ENCODE data around the gene RSRP1.

Gene RSRP1

GRCh38 chr1:25194572-25195020 is 52.7 kb downstream of the RSRP1 start:
- in situ Hi-C loops (cut with MboI; ENCODE audit: low sequenced_read_pairs): no loop called here

DNA sequence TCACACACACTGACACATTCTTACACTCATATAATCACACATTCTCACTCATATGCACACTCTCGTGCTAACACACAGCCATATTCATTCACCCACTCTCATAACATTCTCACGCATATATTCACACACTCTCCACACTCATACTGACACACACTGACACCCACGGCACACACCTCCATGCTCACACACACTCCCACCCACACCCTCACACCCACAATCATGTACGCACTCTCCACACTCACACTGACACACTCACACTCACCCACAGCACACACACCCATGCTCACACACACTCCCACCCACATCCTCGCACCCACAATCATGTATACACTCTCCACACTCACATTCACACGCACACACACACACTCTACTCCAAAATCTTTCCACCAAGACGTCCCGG is 53.2 kb downstream of the RSRP1 start:
- in situ Hi-C loops (cut with MboI; ENCODE audit: low sequenced_read_pairs): no loop called here

DNA sequence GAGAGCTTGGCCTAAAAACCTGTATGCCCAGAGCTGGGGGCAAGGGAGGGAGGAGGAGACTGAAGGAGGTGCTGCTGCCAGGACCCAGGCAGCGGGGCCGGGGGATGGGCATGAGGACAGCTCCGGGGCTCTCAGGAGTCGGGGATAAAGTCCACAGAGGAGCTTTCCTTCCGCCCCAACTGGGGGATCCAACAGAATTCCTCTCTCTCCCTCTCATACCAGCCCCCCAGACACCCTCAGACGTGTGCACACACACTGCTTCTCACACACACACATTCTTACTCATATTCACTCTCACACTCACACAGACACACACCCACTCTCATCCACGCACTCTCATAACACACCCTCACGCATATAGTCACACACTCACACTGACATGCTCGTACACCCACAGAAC is 54.0 kb downstream of the RSRP1 start:
- in situ Hi-C loops (cut with MboI; ENCODE audit: low sequenced_read_pairs): no loop called here
